Limb (tissue), 2 donors: ENCODE data around the gene TRIM8.

ENCODE experiments used
- DNase-seq, 2 donors: peaks; one replicate each; pipeline ENCODE4 v3.0.0-alpha.2; 2016; ENCODE audit errors: extremely low spot score in 2 of 2

TRIM8 gene

DNA sequence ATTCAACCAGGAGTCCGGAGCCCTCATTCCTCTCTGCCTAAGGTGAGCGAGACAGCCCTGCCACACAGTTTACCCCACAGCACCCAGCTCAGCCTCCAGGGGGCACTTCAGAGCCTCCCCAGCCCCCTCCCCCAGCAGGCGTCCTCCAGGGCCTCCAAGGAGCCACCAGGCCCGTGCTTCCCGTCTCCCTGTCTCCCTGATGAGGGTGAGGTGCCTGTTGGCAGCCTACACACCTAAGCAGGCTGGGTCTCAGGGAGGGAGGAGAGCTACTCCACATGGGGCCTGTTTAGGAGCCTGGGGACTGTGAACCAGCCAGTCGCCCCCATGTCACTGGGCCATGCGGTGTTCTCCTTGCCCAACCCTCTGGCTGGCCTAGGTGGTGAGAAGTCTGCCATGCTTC, 28.9 kb upstream of the TRIM8 start:
- DNase-seq: no peak

DNA sequence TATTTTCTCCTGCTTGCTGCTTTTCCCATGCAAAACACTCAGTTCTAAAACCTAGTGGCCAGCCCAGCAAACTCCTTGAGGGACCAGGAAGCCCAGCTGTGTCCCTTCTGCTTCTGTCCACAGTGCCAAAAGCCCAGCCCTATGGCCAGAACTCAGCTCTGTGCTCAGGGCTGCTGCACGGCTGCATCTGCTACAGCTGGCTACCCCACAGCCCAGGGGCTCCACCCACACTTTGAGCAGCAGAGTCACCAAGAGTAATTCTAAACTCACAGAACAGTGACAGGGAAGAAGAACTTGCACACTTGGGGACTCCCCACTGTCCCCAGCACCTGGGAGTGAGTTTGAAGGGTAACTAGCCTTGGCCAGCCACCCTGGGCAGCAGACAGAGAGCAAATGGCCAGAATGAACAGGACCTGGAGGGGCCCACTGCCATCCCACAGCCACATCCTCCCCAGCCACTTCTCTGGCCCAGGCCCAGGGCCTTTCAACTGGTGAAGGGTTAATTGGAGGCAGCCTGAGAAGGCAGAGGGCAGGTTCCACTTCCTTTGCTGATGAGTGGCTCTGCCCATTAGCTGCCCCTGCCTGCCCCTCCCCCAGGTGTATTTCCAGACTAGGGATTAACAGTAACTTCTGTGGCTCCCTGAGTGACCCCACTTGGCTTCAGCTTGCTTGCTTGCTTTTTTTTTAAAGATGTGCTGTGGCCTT, 28.1 kb upstream of the TRIM8 start:
- DNase-seq: no peak

DNA sequence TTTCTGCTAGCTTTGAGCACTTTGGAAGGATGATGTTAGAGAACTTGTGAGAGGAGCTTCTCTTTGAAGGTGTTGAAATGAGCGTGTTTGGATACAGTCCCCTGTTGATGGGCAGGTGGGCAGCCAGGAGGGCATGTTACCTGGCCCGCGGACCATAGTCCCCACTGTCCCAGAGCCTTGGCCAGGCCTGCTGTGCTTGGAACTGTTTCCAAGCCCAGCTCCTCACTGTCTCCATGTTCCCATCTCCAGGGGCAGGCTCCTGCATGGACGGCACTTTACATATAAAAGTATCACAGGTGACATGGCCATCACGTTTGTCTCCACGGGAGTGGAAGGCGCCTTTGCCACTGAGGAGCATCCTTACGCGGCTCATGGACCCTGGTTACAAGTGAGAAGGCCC, 27.2 kb upstream of the TRIM8 start:
- DNase-seq: no peak

GRCh38 chr10:102617816-102618215, 26.5 kb upstream of the TRIM8 start:
- no peak for DNase-seq

GRCh38 chr10:102619281-102619981, 24.8 kb upstream of the TRIM8 start:
- no peak for DNase-seq

GRCh38 chr10:102620138-102620590, 24.1 kb upstream of the TRIM8 start:
- no peak for DNase-seq

- DNase-seq: no peak
These were observed 23.5 kb upstream of the TRIM8 start for GRCh38 chr10:102620591-102621442.

DNA sequence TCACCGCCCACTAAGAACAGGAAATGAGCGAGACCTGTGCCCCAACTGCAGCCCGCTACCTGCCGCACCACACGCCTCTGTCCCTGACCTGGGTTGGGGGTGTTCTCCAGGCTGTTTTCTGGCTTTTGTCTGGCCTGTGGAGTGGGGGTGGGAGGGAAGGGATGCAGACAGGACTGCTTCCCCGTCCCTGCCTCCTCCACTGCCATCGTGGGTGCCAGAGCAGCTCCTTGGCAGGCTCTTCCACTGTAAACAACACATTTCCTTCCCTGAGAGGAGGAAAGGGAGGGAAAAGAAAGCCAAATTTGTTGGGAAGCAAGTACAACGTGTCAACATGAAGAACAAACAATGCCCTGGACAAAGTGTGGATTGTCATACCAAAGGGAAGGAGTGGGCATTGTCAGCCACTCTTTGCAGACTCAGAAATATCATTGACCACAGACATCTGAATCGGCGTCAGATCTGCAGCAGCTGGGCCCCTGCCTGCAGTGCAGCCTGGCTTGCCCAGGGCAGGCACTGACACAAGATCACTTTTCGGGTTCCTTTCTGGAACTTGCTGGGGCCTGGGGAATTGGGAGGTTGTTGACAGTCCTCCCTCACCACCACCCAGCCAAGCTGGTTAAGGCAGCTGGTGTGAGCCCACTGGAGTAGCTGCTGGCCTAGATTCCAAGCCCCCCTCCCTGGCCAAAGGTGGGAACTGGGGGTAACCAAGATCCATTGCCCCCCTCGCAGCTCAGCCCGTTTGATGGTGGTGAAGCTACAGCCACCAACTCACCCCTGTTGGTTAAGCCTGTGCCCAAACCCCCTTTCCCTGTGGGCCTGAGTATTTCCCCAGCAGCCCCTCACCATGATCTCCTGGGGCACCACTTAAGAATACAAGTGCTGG, 22.6 kb upstream of the TRIM8 start:
- no peak for DNase-seq

DNA sequence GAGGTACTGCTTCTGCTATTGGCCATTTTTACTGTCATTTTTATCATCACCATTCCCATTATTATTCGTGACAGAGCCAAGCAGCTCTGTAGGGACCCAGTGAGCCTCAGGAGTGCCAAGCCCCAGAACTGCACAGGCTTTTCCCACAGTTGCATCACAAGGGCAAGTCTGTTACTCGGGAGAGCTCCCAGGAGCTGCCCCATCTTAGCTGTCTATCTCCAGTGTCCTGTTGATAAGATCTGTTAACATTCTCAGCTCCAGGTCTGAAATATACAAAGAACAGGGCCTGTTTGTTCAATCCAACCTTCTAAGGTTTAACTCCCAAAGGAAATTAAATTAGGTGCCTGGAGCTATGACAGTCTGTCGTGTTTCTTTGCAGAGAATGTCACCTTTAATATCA, 20.2 kb upstream of the TRIM8 start:
- no peak for DNase-seq

DNA sequence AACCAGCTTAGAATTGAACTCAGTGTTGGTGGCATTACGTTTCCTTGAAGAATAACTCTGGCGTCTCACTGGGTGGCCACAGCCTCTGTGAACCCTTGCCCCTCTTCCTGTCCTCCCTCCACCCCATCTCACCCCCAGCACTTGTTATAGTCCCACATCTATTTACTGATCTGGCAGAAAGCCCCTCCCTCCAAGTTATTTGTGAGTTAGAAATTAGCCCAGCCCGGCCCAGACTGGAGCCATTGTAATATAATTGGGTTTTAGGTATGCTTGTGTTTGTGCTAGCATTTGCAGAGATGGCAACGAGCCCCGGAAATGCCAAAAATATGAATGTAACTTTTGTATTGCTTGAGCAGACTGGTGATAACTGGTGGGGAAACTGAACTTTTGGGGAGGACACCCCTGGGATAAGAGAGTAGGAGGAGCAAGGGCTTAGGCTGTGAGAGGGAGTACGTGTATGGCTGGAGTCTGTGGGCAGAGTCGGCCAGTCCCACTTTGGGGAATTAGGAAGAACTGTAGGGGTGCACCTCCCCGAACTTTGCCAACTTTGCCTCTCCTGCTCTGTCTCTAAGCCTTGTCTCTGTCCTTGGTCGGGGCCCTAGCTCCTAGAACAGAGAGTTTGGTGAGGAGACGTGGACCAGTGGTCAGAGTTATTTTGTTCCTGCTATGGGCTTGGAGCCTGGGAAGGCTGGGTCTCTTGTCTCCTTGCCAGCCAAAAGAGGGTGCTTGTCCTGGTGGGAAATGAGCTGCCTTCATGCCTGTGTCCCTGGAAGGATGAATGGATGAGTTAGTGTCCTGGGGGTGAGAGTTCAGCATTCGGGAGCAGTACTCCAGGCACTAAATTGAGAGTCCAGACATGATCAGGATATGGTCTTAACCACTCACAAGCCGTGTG, 19.3 kb upstream of the TRIM8 start:
- DNase-seq: no peak

DNA sequence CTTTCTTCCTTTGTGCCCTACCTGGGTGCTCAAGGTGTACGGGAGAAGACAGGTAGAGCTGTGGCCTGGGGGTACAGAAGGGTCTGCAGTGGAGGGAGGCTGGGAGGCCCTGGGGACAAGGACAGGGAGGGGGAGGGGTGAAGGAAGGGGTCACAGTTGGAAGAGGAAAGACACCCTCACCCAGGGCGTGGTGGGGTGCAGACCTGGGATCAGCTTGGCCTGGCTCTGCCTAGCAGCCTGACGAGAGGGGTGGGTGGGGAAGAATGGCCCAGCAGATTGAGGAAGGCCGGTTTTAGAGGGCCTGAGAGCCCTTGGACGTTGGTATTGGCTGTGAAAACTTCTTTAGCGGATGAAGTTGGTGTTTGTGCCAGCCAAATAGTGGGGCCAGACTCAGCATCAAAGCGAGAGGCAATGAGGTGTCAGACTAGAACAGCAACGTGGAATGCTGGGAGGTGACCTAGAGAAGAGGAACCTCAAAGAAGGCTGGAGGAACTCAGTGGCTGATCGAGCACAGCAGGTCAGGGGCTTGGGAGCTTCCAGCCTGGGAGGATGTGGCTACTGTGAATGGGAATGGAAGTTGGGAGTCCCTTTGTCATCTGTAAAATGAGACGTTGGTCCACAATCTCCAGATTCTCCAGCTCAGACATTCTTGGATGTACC, 18.1 kb upstream of the TRIM8 start:
- DNase-seq: no peak

- no peak for DNase-seq
These were observed 17.0 kb upstream of the TRIM8 start for GRCh38 chr10:102627291-102627735.

GRCh38 chr10:102627736-102628293, 16.5 kb upstream of the TRIM8 start:
- peak in 1 of 2 donors; percentile 68 for DNase-seq

GRCh38 chr10:102628451-102628911, 15.8 kb upstream of the TRIM8 start:
- DNase-seq: peak in 1 of 2 donors; percentile 62

DNA sequence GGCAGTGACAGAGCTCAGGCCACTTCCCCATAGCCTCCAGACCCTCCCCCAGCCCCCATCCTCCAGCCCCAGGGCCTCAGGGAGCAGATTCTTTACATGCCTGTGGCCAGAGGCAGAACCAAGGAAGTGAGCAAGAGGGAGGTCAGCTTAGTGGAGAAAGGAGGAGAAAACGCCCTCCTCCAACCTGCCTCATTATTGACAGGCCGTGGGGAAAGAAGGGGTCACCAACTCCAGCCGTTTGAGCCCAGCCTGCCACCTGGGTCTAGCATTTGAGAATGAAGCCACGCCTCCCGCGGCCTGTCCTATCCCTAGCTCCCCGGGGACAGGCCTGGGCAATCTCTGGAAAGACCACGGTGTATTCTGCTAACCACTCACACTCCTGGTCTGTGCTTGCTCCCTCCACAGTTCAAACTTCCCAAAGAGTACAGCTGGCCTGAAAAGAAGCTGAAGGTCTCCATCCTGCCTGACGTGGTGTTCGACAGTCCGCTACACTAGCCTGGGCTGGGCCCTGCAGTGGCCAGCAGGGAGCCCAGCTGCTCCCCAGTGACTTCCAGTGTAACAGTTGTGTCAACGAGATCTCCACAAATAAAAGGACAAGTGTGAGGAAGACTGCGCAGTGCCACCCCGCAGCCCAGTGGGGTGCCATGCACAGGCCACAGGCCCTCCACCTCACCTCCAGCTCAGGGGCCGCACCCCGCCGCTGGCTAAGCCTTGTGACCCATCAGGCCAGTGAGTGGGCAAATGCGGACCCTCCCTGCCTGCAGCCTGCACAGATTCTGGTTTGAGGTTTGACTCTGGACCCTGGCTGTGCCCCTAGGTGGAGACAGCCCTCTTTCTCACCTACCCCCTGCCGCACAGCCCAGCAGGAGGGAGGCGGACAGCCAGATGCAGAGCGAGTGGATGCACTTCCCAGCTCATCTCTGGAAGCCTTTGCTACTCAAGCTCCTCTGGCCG, 14.3 kb upstream of the TRIM8 start:
- peak in 1 of 2 donors; percentile 51 for DNase-seq

DNA sequence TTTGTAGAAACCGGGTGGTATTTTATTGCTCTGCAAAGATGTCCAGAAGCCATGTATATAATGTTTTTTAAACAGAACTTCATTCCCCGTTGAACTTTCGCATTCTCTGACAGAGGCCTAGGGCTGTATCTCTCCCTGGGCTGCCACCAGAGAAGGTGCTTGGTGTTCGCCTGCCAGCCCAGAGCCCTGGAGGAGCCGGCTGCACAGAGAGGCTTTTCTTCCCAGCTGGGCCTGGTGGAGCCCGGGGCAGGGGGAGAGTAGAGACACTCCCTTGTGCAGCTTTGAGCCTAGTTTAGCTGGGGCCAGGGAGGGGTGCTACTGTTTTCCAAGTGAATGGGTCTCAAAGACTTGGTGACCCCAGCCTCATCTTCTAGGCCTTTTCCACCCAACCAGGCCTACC, 13.6 kb upstream of the TRIM8 start:
- DNase-seq: no peak

DNA sequence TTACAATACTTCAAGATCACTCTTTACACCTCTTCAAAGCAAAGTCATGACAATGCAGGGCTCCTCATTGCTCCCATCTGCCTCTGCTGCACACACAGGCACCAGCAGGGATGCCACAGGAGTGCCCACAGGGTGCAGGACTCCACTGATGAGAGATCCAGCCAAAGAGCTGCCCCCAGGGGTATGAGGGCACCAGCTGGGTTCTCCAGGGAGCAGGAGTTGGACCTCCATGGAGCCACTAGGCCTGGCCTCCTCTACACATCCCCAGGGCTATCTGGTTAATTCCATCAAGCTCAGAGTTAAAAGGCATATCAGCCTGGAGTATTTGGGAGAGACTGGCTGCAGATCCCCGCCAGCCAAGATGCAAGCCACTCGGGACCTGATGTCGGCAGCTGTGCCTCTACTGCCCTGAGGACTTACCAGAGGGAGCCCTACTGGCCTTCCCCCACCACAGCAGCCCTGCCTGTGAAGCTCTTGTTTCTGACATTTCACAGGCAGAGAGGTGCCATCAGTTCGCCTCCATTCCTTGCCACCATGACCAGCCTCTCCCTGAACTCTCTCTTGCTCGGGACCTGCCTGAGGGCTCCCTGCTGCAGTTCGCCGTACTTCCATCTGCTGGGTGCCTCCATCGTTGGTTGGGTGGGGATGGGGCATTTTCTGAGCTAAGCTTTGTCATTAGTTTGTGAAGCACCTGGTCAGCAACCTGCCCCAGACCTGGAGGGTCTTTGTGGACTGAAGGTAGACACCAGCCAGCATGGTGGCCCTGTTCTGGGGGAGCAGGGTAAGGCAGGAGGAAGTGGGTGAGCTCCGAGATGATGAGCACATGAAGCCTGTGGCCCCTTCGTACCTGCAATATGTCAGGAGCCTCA, 12.5 kb upstream of the TRIM8 start:
- DNase-seq: no peak
